ENCODE measurements around the gene DGUOK. TPM values are rescaled to one million over a fixed set of nuclear protein-coding genes. Genes with fewer than 3 reads are reported as not detected.

Gene DGUOK
- total and polyA plus RNA-seq, 4 donors, result 19.6 to 49.7 (median 28.3) TPM

DNA sequence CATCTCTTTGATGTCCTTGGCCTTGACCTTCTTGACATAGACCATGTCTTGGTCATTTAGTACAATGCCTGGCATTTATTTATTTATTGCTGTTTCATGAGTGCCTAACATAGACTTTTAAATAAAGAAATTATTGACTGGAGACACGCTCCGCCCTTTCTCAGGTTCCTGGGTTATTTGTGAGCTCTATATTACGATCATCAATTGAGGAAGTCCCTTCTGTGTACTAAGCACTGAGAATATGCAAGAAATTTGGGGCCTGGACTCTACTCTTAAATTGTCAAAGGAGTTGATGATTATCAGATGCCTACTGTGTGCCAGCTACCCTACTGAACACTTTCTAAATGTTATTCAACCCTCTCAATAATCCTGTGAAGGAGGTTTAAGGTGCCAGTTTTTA is 38.4 kb downstream of the DGUOK start:
- WGBS, result 91% methylated on average over 3 of the region's 3 CpGs
- no peak for DNase-seq (ENCODE audit: low spot score)
- H3K9me3 ChIP-seq (ENCODE audit: control insufficient read depth in 4 of 4, low read length in 3 of 4), result peaks cover 0 to 4% (median 0%) of the 10 kb centered on the region in 4 donors
- H3K27ac ChIP-seq (ENCODE audit: low read depth in 1 of 2, low read length in 2 of 2), result no peak overlapping the region
- H3K36me3 ChIP-seq (ENCODE audit: control insufficient read depth in 4 of 4, insufficient read depth in 3 of 4, low read depth in 1 of 4, low read length in 3 of 4), result no peaks in the 10 kb centered on the region
- H3K9ac ChIP-seq (ENCODE audit: low read depth in 1 of 2, low read length in 2 of 2), result no peak overlapping the region
- TF ChIP-seq FOXA2 (IDR thresholded peaks at IDR 0.05) (no peak), JUND (IDR thresholded peaks at IDR 0.05) (no peak)
- H3K27me3 ChIP-seq (ENCODE audit: control insufficient read depth in 4 of 4, insufficient read depth in 4 of 4, low read length in 3 of 4), result no peaks in the 10 kb centered on the region
- H3K4me3 ChIP-seq (ENCODE audit: low read depth in 1 of 3, low read length in 3 of 3), result no peak overlapping the region
- H3K4me1 ChIP-seq (ENCODE audit: control insufficient read depth in 4 of 4, insufficient read depth in 4 of 4, low read length in 3 of 4), result peaks cover 0 to 2% (median 0%) of the 10 kb centered on the region in 4 donors

DNA sequence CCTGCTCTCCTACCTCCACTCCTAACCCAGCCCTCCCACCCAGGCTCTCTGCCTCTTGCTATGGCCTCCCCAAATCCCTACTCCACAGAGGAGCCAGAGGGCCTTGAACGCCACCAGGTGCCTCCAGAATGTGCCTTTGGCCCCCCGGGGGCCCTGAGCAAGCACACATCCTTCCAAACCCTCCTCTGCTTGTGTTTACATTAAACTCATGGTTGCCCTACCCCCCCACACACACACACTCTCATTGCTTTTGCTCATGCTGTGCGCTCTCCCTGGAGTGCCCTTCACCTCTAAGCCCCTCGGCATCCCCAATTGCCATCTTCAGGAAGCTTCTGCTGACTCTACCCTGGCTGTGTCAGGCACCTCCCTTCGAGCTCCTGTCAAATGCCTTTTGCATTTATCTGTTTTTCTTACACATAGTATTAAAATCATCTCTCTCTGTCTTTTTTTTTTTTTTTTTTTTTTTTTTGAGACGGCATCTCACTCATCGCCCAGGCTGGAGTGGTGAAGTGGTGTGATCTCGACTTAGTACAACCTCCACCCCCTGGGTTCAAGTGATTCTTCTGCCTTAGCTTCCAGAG is 41.8 kb downstream of the DGUOK start:
- WGBS, result 91% methylated on average over 8 of the region's 8 CpGs
- H3K4me1 ChIP-seq (ENCODE audit: control insufficient read depth in 4 of 4, insufficient read depth in 4 of 4, low read length in 3 of 4), result peaks cover 0 to 11% (median 1%) of the 10 kb centered on the region in 4 donors

More for the DNA sequence above, 41.8 kb downstream of the DGUOK start:
- H3K9me3 ChIP-seq (ENCODE audit: control insufficient read depth in 4 of 4, low read length in 3 of 4), result no peaks in the 10 kb centered on the region
- no peaks in the 10 kb centered on the region for H3K27me3 ChIP-seq (ENCODE audit: control insufficient read depth in 4 of 4, insufficient read depth in 4 of 4, low read length in 3 of 4)
- no peak overlapping the region for H3K4me3 ChIP-seq (ENCODE audit: low read depth in 1 of 3, low read length in 3 of 3)
- H3K9ac ChIP-seq (ENCODE audit: low read depth in 1 of 2, low read length in 2 of 2), result no peak overlapping the region
- TF ChIP-seq, protein P1, sequence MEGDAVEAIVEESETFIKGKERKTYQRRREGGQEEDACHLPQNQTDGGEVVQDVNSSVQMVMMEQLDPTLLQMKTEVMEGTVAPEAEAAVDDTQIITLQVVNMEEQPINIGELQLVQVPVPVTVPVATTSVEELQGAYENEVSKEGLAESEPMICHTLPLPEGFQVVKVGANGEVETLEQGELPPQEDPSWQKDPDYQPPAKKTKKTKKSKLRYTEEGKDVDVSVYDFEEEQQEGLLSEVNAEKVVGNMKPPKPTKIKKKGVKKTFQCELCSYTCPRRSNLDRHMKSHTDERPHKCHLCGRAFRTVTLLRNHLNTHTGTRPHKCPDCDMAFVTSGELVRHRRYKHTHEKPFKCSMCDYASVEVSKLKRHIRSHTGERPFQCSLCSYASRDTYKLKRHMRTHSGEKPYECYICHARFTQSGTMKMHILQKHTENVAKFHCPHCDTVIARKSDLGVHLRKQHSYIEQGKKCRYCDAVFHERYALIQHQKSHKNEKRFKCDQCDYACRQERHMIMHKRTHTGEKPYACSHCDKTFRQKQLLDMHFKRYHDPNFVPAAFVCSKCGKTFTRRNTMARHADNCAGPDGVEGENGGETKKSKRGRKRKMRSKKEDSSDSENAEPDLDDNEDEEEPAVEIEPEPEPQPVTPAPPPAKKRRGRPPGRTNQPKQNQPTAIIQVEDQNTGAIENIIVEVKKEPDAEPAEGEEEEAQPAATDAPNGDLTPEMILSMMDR (IDR thresholded peaks at IDR 0.05; ENCODE audit: low read depth, low read length, missing input control), result no peak
- TF ChIP-seq, protein P2, sequence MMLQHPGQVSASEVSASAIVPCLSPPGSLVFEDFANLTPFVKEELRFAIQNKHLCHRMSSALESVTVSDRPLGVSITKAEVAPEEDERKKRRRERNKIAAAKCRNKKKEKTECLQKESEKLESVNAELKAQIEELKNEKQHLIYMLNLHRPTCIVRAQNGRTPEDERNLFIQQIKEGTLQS (IDR thresholded peaks at IDR 0.05), result no peak
- TF ChIP-seq EGR1 (IDR thresholded peaks at IDR 0.05; ENCODE audit: low read depth in 2 of 2) (no peak), FOXA1 (IDR thresholded peaks at IDR 0.05) (no peak), FOXA2 (IDR thresholded peaks at IDR 0.05) (no peak), YY1 (IDR thresholded peaks at IDR 0.05) (no peak), HNF4A (conservative IDR thresholded peaks at IDR 0.05) (no peak), HNF4G (IDR thresholded peaks at IDR 0.05) (no peak), NR2F2 (IDR thresholded peaks at IDR 0.05) (no peak), TAF1 (conservative IDR thresholded peaks at IDR 0.05) (no peak), JUND (IDR thresholded peaks at IDR 0.05) (no peak), RXRA (IDR thresholded peaks at IDR 0.05) (no peak), GABPA (IDR thresholded peaks at IDR 0.05 in 1 of 2, conservative IDR thresholded peaks at IDR 0.05 in 1 of 2) (no peak)
- TF ChIP-seq, protein P3, sequence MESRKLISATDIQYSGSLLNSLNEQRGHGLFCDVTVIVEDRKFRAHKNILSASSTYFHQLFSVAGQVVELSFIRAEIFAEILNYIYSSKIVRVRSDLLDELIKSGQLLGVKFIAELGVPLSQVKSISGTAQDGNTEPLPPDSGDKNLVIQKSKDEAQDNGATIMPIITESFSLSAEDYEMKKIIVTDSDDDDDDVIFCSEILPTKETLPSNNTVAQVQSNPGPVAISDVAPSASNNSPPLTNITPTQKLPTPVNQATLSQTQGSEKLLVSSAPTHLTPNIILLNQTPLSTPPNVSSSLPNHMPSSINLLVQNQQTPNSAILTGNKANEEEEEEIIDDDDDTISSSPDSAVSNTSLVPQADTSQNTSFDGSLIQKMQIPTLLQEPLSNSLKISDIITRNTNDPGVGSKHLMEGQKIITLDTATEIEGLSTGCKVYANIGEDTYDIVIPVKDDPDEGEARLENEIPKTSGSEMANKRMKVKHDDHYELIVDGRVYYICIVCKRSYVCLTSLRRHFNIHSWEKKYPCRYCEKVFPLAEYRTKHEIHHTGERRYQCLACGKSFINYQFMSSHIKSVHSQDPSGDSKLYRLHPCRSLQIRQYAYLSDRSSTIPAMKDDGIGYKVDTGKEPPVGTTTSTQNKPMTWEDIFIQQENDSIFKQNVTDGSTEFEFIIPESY (IDR thresholded peaks at IDR 0.05), result no peak
- TF ChIP-seq, protein P4, sequence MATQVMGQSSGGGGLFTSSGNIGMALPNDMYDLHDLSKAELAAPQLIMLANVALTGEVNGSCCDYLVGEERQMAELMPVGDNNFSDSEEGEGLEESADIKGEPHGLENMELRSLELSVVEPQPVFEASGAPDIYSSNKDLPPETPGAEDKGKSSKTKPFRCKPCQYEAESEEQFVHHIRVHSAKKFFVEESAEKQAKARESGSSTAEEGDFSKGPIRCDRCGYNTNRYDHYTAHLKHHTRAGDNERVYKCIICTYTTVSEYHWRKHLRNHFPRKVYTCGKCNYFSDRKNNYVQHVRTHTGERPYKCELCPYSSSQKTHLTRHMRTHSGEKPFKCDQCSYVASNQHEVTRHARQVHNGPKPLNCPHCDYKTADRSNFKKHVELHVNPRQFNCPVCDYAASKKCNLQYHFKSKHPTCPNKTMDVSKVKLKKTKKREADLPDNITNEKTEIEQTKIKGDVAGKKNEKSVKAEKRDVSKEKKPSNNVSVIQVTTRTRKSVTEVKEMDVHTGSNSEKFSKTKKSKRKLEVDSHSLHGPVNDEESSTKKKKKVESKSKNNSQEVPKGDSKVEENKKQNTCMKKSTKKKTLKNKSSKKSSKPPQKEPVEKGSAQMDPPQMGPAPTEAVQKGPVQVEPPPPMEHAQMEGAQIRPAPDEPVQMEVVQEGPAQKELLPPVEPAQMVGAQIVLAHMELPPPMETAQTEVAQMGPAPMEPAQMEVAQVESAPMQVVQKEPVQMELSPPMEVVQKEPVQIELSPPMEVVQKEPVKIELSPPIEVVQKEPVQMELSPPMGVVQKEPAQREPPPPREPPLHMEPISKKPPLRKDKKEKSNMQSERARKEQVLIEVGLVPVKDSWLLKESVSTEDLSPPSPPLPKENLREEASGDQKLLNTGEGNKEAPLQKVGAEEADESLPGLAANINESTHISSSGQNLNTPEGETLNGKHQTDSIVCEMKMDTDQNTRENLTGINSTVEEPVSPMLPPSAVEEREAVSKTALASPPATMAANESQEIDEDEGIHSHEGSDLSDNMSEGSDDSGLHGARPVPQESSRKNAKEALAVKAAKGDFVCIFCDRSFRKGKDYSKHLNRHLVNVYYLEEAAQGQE (IDR thresholded peaks at IDR 0.05), result no peak
- TF ChIP-seq, protein P5, sequence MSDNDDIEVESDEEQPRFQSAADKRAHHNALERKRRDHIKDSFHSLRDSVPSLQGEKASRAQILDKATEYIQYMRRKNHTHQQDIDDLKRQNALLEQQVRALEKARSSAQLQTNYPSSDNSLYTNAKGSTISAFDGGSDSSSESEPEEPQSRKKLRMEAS (IDR thresholded peaks at IDR 0.05), result no peak
- no peaks in the 10 kb centered on the region for H3K36me3 ChIP-seq (ENCODE audit: control insufficient read depth in 4 of 4, insufficient read depth in 3 of 4, low read depth in 1 of 4, low read length in 3 of 4)
- DNase-seq (ENCODE audit: low spot score), result no peak
- H3K27ac ChIP-seq (ENCODE audit: low read depth in 1 of 2, low read length in 2 of 2), result no peak overlapping the region

Measured in liver (tissue), 9 donors.